Measurements from ENCODE around the gene PCDH10.

DNA sequence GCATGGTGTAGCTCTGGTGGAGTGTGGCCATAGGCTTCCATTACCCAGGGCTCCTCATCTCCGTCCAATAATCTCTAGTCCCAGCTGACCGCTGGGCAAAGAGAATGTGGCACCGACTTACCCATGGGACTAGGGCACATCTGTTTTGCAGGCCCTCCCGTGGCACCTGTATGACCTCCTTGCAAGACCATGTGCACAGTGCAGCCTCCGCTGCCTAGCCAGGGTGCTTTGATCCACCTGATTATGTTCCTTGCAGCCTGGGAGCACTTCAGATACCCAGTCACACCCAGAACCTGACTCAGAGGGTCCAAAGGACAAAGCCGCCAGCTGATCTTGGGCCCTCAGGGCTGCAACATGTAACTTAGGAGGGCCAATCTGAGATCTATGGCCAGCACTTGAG is 84.8 kb downstream of the PCDH10 start:
- no peak for TF ChIP-seq RFX5 (IDR thresholded peaks at IDR 0.05; ENCODE audit: low read length)
- TF ChIP-seq, protein P1, sequence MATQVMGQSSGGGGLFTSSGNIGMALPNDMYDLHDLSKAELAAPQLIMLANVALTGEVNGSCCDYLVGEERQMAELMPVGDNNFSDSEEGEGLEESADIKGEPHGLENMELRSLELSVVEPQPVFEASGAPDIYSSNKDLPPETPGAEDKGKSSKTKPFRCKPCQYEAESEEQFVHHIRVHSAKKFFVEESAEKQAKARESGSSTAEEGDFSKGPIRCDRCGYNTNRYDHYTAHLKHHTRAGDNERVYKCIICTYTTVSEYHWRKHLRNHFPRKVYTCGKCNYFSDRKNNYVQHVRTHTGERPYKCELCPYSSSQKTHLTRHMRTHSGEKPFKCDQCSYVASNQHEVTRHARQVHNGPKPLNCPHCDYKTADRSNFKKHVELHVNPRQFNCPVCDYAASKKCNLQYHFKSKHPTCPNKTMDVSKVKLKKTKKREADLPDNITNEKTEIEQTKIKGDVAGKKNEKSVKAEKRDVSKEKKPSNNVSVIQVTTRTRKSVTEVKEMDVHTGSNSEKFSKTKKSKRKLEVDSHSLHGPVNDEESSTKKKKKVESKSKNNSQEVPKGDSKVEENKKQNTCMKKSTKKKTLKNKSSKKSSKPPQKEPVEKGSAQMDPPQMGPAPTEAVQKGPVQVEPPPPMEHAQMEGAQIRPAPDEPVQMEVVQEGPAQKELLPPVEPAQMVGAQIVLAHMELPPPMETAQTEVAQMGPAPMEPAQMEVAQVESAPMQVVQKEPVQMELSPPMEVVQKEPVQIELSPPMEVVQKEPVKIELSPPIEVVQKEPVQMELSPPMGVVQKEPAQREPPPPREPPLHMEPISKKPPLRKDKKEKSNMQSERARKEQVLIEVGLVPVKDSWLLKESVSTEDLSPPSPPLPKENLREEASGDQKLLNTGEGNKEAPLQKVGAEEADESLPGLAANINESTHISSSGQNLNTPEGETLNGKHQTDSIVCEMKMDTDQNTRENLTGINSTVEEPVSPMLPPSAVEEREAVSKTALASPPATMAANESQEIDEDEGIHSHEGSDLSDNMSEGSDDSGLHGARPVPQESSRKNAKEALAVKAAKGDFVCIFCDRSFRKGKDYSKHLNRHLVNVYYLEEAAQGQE (IDR thresholded peaks at IDR 0.05; ENCODE audit: low read depth, low read length) = no peak
- TF ChIP-seq, protein P2, sequence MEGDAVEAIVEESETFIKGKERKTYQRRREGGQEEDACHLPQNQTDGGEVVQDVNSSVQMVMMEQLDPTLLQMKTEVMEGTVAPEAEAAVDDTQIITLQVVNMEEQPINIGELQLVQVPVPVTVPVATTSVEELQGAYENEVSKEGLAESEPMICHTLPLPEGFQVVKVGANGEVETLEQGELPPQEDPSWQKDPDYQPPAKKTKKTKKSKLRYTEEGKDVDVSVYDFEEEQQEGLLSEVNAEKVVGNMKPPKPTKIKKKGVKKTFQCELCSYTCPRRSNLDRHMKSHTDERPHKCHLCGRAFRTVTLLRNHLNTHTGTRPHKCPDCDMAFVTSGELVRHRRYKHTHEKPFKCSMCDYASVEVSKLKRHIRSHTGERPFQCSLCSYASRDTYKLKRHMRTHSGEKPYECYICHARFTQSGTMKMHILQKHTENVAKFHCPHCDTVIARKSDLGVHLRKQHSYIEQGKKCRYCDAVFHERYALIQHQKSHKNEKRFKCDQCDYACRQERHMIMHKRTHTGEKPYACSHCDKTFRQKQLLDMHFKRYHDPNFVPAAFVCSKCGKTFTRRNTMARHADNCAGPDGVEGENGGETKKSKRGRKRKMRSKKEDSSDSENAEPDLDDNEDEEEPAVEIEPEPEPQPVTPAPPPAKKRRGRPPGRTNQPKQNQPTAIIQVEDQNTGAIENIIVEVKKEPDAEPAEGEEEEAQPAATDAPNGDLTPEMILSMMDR (IDR thresholded peaks at IDR 0.05) = no peak
- TF ChIP-seq TEAD4 (IDR thresholded peaks at IDR 0.05; ENCODE audit: borderline replicate concordance, insufficient read depth) = no peak
- TF ChIP-seq GATA2 (CRISPR knock-in tag; IDR thresholded peaks at IDR 0.05) = no peak
- no peak for TF ChIP-seq EP300 (IDR thresholded peaks at IDR 0.05; ENCODE audit: borderline replicate concordance in 1 of 2, low read depth in 1 of 2, low read length in 1 of 2)

Measured in SK-N-SH (cell line).